Nephron (organoid): Measurements from ENCODE around the gene ZNF783.

ENCODE experiments used
- H3K27ac Mint-ChIP-seq, 3 experiments: 2 replicates each; pipeline ENCODE4 v1.8.0; 2020; ENCODE audit warnings: mixed read lengths in 3 of 3, mild to moderate bottlenecking in 2 of 3, moderate library complexity in 1 of 3
- H3K27me3 Mint-ChIP-seq: 2 replicates; pipeline ENCODE4 v1.8.0; 2021; ENCODE audit warnings: low read depth, mild to moderate bottlenecking, moderate library complexity, mixed read lengths
- H3K36me3 Mint-ChIP-seq: 2 replicates; pipeline ENCODE4 v1.8.0; 2020; ENCODE audit warnings: low read depth, mixed read lengths
- H3K4me1 Mint-ChIP-seq: 2 replicates; pipeline ENCODE4 v1.8.0; 2020; ENCODE audit warnings: mixed read lengths
- H3K4me3 Mint-ChIP-seq, 3 experiments: 2 replicates each; pipeline ENCODE4 v1.8.0; 2020; ENCODE audit warnings: mild to moderate bottlenecking in 3 of 3, mixed read lengths in 3 of 3, moderate library complexity in 2 of 3
- H3K9me3 Mint-ChIP-seq: 2 replicates; pipeline ENCODE4 v1.8.0; 2020; ENCODE audit warnings: mixed read lengths
- TF ChIP-seq, protein P1 (sequence below), 3 experiments: fragments of 200-600 bp; sonication (generic); IDR thresholded peaks; one replicate each; pipeline ENCODE4 v1.5.0; 2021; ENCODE audit warnings: antibody characterized with exemption in 3 of 3; ENCODE audit not compliant: unreplicated experiment in 3 of 3

ZNF783 gene

DNA sequence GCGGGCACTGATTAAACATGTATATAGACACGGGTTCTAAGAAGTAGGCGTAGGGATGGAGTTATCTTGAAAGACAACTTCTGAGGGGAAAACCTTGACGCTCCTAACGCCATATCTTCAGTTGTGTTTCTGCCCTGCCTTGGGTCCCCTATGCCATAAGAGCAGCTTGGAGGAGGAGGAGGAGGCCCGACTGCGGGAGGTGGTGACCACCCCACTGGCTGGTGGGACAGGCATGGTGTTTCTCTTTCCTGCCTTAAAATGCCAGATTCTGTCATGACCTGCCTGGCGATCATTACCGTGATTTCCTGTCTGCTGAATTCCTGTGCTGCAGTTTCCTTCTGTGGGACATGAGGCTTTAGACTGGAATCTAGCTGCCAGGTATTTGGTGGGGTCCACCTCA is 15.9 kb downstream of the ZNF783 start:
- Mint-ChIP-seq H3K4me3 (no peak overlapping the region), H3K9me3 (peaks cover 10% of the 10 kb centered on the region)
- TF ChIP-seq, protein P1, sequence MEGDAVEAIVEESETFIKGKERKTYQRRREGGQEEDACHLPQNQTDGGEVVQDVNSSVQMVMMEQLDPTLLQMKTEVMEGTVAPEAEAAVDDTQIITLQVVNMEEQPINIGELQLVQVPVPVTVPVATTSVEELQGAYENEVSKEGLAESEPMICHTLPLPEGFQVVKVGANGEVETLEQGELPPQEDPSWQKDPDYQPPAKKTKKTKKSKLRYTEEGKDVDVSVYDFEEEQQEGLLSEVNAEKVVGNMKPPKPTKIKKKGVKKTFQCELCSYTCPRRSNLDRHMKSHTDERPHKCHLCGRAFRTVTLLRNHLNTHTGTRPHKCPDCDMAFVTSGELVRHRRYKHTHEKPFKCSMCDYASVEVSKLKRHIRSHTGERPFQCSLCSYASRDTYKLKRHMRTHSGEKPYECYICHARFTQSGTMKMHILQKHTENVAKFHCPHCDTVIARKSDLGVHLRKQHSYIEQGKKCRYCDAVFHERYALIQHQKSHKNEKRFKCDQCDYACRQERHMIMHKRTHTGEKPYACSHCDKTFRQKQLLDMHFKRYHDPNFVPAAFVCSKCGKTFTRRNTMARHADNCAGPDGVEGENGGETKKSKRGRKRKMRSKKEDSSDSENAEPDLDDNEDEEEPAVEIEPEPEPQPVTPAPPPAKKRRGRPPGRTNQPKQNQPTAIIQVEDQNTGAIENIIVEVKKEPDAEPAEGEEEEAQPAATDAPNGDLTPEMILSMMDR (IDR thresholded peaks at IDR 0.05; ENCODE audit: unreplicated experiment in 3 of 3), result no peak

DNA sequence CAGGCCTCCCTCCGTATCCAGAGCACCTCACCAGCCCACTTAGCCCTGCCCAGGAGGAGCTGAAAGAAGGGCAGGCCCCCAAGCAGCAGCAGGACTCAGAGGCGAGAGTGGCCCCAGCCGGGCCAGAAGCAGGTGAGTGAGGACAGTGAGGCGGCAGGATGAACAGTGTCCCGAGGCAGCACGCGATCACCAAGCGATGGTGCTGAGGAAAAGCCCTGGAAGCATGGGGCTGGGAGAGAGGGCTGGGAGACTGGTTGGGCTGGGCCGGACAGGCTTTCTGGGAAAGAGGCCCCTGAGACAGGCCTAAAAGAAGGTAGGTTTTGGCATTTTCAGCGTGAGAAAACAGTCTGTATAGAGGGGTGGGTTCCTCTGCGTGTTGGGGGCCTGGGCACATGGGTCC is 16.4 kb downstream of the ZNF783 start:
- TF ChIP-seq, protein P1 (IDR thresholded peaks at IDR 0.05; ENCODE audit: unreplicated experiment in 3 of 3), result no peak
- H3K4me3 Mint-ChIP-seq, result no peak overlapping the region

More for the DNA sequence above, 15.9 kb downstream of the ZNF783 start:
- H3K4me1 Mint-ChIP-seq, result no peaks in the 10 kb centered on the region
- no peaks in the 10 kb centered on the region for H3K27me3 Mint-ChIP-seq
- no peak overlapping the region for H3K27ac Mint-ChIP-seq
- H3K36me3 Mint-ChIP-seq, result peaks cover 73% of the 10 kb centered on the region

DNA sequence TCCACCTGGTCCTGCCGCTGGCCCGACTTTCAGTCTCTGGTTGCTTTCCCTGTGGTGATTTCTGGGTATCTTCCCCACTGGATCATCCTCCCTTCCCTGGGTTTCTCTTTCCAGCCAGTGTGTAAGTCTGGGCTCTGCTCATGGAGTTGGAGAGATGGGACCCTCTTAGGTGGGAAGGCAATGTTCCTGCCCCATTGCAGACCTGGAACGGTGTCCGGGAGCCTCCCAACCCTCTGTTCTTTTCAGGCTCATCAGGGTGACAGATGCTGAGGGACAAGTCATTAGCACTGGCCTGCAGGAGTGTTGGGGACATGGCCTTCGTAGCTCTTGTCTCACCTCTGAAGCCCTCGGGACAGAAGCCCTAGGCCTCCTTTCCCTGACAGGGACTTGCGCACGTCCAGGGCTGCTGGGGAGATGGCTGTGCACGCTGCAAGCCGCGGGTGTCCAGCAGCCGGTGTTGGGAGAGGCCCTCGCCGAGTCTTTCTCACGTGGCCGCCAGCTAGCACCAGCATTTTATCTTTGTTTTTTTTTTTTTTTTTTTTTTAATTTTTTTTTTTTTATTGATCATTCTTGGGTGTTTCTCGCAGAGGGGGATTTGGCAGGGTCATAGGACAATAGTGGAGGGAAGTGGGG is 17.2 kb downstream of the ZNF783 start:
- no peaks in the 10 kb centered on the region for H3K27me3 Mint-ChIP-seq
- H3K9me3 Mint-ChIP-seq, result peaks cover 5% of the 10 kb centered on the region
- H3K27ac Mint-ChIP-seq, result no peak overlapping the region
- H3K36me3 Mint-ChIP-seq, result peaks cover 60% of the 10 kb centered on the region
- TF ChIP-seq, protein P1 (IDR thresholded peaks at IDR 0.05; ENCODE audit: unreplicated experiment in 3 of 3), result no peak
- no peaks in the 10 kb centered on the region for H3K4me1 Mint-ChIP-seq
- H3K4me3 Mint-ChIP-seq, result no peak overlapping the region

More for the DNA sequence above, 16.4 kb downstream of the ZNF783 start:
- Mint-ChIP-seq H3K27me3 (no peaks in the 10 kb centered on the region), H3K4me1 (no peaks in the 10 kb centered on the region), H3K27ac (no peak overlapping the region), H3K36me3 (peaks cover 68% of the 10 kb centered on the region), H3K9me3 (peaks cover 10% of the 10 kb centered on the region)

DNA sequence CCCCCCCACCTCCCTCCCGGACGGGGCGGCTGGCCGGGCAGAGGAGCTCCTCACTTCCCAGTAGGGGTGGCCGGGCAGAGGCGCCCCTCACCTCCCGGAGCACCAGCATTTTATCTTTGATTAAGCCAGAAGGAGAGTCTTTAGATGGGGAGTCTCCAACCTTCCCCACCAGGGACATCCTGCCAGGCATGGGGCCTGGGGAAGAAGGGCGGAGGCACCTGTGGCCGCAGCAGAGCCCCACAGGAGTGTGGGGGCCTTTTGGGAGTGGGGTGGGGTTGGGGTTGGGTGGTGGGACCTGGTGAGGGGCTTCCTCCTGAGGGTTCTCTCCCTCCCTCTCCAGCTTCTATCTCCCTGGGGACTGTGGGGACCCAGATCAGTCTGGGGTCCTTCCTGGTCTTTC is 18.2 kb downstream of the ZNF783 start:
- no peaks in the 10 kb centered on the region for H3K27me3 Mint-ChIP-seq
- TF ChIP-seq, protein P1 (IDR thresholded peaks at IDR 0.05; ENCODE audit: unreplicated experiment in 3 of 3), result no peak
- peaks cover 50% of the 10 kb centered on the region for H3K36me3 Mint-ChIP-seq
- no peak overlapping the region for H3K4me3 Mint-ChIP-seq
- no peaks in the 10 kb centered on the region for H3K9me3 Mint-ChIP-seq
- H3K27ac Mint-ChIP-seq, result no peak overlapping the region
- no peaks in the 10 kb centered on the region for H3K4me1 Mint-ChIP-seq

DNA sequence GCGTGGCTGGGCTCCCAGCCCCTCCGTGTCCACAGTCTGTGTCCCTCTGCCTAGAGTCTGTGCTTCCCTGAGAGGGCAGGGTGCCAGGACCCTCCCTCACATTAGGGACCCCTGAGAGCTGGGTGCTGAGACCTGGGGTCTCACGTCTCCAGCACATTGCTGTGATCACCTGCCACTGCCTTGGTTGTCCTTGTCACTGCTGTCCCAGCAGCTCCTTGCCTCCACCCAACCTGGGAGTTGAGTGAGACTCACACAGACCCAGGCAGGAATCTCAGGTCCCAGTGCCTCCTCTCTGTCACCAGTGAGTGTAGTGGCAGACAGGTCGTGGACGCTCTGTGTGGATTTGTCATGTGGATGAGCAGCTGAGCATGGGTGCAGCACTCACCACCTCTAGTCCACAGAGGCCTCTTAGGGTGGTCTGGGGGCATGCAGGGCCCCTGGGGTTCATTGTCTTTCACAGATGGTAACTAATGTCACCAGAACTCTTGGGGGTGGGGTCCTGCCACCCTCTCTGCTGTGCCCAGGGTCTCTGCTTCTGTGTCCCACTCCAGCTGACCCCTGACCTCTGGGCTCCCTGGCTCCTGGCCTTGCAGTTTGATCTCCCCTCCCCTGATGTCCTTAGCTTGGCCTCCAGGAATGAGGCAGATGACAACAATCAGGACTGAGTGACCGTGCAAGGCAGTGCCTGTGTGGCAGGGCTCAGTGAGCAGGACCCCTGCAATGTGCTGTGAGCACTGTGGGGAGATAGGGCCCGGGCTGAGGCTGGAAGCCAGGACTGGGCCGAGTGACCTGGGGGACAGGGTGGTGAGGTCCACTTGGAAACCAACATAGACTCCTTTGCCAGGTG is 18.9 kb downstream of the ZNF783 start:
- TF ChIP-seq, protein P1 (IDR thresholded peaks at IDR 0.05; ENCODE audit: unreplicated experiment in 3 of 3), result no peak
- Mint-ChIP-seq H3K27me3 (peaks cover 4% of the 10 kb centered on the region), H3K4me3 (no peak overlapping the region), H3K36me3 (peaks cover 45% of the 10 kb centered on the region), H3K27ac (no peak overlapping the region), H3K9me3 (no peaks in the 10 kb centered on the region), H3K4me1 (peaks cover 6% of the 10 kb centered on the region)
